ENCODE data around the gene OBSCN.
"Not testable (repeated sequence)": the region's sequence is repeated elsewhere in the genome, so short reads cannot be mapped to it uniquely, and the experiment has no call there.

Gene OBSCN

GRCh38 chr1:228226141-228226874, 18.5 kb downstream of the OBSCN start:
- H3F3A ChIP-seq (ENCODE audit: insufficient read depth, low read length), result no peaks in the 10 kb centered on the region
- no peak overlapping the region for H3K27ac ChIP-seq (ENCODE audit: low read depth, low read length, poor library complexity, severe bottlenecking)
- no peaks in the 10 kb centered on the region for H3K9me3 ChIP-seq (ENCODE audit: low read length)
- no peaks in the 10 kb centered on the region for H3K79me2 ChIP-seq (ENCODE audit: insufficient read depth, low read length)
- no peak overlapping the region for H3K4me3 ChIP-seq (ENCODE audit: low read depth, low read length, poor library complexity, severe bottlenecking)
- TF ChIP-seq EZH2 (IDR thresholded peaks at IDR 0.05; ENCODE audit: borderline replicate concordance, low read length) (no peak), CTCF (IDR thresholded peaks at IDR 0.05; ENCODE audit: low read length) (no peak)
- H2AFZ ChIP-seq (ENCODE audit: low read length), result no peak overlapping the region
- no peaks in the 10 kb centered on the region for H3K9me2 ChIP-seq (ENCODE audit: low read depth, low read length)
- no peaks in the 10 kb centered on the region for H3K4me1 ChIP-seq (ENCODE audit: insufficient read depth, low read length, severe bottlenecking)
- H4K20me1 ChIP-seq (ENCODE audit: insufficient read depth, low read length), result no peaks in the 10 kb centered on the region
- no peaks in the 10 kb centered on the region; the same call in 1 of the 2 replicates for H3K27me3 ChIP-seq (ENCODE audit: insufficient read depth, low read length)
- no peak overlapping the region for H3K9ac ChIP-seq (ENCODE audit: low read length)
- H3K4me2 ChIP-seq (ENCODE audit: low read length), result no peak overlapping the region
- no peaks in the 10 kb centered on the region for H3K36me3 ChIP-seq (ENCODE audit: insufficient read depth, low read length)

DNA sequence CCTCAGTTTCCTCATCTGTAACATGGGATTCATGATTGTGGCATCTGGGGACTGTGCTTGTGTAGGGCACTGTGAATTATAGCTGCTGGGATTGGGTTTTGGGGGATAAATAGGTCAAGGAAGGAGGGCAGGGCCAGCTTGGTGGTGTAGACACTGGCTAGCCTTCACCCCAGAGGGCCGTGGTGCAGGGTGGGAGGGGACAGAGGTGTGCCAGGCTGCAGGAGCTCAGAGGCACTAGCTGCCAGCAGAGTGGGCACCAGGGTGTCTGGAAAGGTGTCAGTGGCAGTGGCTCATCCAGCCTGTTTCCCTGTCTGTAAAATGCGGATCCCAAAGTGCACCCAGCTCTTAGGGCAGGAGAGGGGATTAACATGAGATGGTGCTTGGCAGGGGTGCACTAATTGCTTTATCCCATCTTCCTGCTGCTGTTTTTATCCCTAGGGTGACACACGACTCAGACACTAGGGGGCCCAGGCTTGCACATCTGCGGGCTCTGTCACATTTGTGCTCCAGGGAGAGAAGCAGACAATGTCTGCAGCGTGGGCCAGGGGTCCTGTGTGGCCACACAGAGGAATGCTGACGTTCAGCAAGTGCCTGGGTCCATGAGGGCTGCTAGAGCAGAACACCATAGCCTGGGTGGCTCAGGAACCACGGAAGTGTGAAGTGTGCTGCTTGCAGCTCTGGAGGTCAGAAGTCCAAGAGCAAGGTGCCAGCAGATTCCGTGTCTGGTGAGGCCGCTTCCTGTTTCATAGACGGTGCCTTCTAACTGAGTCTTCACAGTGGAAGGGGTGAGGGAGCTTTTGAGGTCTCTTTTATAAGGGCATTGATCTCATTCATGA, 19.3 kb downstream of the OBSCN start:
- no peaks in the 10 kb centered on the region for H3K79me2 ChIP-seq (ENCODE audit: insufficient read depth, low read length)
- H3K27me3 ChIP-seq (ENCODE audit: insufficient read depth, low read length), result no peaks in the 10 kb centered on the region; the same call in 1 of the 2 replicates
- no peak overlapping the region for H3K27ac ChIP-seq (ENCODE audit: low read depth, low read length, poor library complexity, severe bottlenecking)
- H3K36me3 ChIP-seq (ENCODE audit: insufficient read depth, low read length), result no peaks in the 10 kb centered on the region
- H4K20me1 ChIP-seq (ENCODE audit: insufficient read depth, low read length), result no peaks in the 10 kb centered on the region
- no peak overlapping the region for H3K4me3 ChIP-seq (ENCODE audit: low read depth, low read length, poor library complexity, severe bottlenecking)
- H3K9me2 ChIP-seq (ENCODE audit: low read depth, low read length), result no peaks in the 10 kb centered on the region
- no peak overlapping the region for H3K9ac ChIP-seq (ENCODE audit: low read length)
- no peaks in the 10 kb centered on the region for H3K4me1 ChIP-seq (ENCODE audit: insufficient read depth, low read length, severe bottlenecking)
- H3K9me3 ChIP-seq (ENCODE audit: low read length), result no peaks in the 10 kb centered on the region
- H3K4me2 ChIP-seq (ENCODE audit: low read length), result no peak overlapping the region
- H2AFZ ChIP-seq (ENCODE audit: low read length), result no peak overlapping the region
- H3F3A ChIP-seq (ENCODE audit: insufficient read depth, low read length), result no peaks in the 10 kb centered on the region
- TF ChIP-seq EZH2 (IDR thresholded peaks at IDR 0.05; ENCODE audit: borderline replicate concordance, low read length) (no peak), CTCF (IDR thresholded peaks at IDR 0.05; ENCODE audit: low read length) (peak; percentile 33)

DNA sequence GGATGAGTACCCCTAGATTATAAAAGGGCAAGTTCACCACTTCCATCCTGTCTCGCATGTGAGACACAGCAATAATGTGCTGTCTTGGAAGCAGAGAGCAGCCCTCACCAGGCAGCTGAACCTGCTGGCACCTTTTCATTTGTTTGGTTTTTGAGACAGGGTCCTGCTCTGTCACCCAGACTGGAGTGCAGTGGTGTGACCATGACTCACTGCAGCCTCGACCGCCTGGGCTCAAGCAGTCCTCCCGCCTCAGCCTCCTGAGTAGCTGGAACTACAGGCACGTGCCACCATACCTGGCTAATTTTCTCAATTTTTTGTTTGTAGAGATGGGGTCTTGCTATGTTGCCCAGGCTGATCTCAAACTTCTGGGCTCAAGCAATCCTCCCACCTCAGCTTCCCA, 20.3 kb downstream of the OBSCN start:
- H3K9ac ChIP-seq (ENCODE audit: low read length); H2AFZ ChIP-seq (ENCODE audit: low read length); H3K9me2 ChIP-seq (ENCODE audit: low read depth, low read length); H3F3A ChIP-seq (ENCODE audit: insufficient read depth, low read length); H3K27ac ChIP-seq (ENCODE audit: low read depth, low read length, poor library complexity, severe bottlenecking); H4K20me1 ChIP-seq (ENCODE audit: insufficient read depth, low read length); H3K4me3 ChIP-seq (ENCODE audit: low read depth, low read length, poor library complexity, severe bottlenecking); H3K36me3 ChIP-seq (ENCODE audit: insufficient read depth, low read length); H3K27me3 ChIP-seq (ENCODE audit: insufficient read depth, low read length); H3K4me1 ChIP-seq (ENCODE audit: insufficient read depth, low read length, severe bottlenecking); H3K79me2 ChIP-seq (ENCODE audit: insufficient read depth, low read length); H3K9me3 ChIP-seq (ENCODE audit: low read length); H3K4me2 ChIP-seq (ENCODE audit: low read length): not testable (repeated sequence)
